Mesothelial cell of epicardium (in vitro differentiated cells): Measurements from ENCODE around the gene SYNJ1. TPM values are rescaled to one million over a fixed set of nuclear protein-coding genes. Genes with fewer than 3 reads are reported as not detected.
A peak's percentile ranks its signal among the peaks of the same experiment; 100 is the strongest.
"Not testable (repeated sequence)": the region's sequence is repeated elsewhere in the genome, so short reads cannot be mapped to it uniquely, and the experiment has no call there.

Source experiments
- DNase-seq, 2 experiments: peaks; one replicate each; pipeline ENCODE4 v3.0.0; 2021; ENCODE audit warnings: low spot score in 2 of 2; ENCODE audit not compliant: unreplicated experiment in 2 of 2
- H3K27ac Mint-ChIP-seq: 2 replicates; pipeline ENCODE4 v1.8.0; 2021; ENCODE audit warnings: mixed read lengths
- H3K27me3 Mint-ChIP-seq: 2 replicates; pipeline ENCODE4 v1.8.0; 2021; ENCODE audit warnings: low read depth, mixed read lengths
- H3K36me3 Mint-ChIP-seq: 2 replicates; pipeline ENCODE4 v1.8.0; 2021; ENCODE audit warnings: mixed read lengths
- H3K4me1 Mint-ChIP-seq: 2 replicates; pipeline ENCODE4 v1.8.0; 2021; ENCODE audit warnings: mixed read lengths
- H3K4me3 Mint-ChIP-seq: 2 replicates; pipeline ENCODE4 v1.8.0; 2021; ENCODE audit warnings: mild to moderate bottlenecking, moderate library complexity, mixed read lengths
- H3K9me3 Mint-ChIP-seq: 2 replicates; pipeline ENCODE4 v1.8.0; 2021; ENCODE audit warnings: mixed read lengths
- CTCF ChIP-seq: fragments of 200-600 bp; sonication (generic); IDR thresholded peaks from one replicate; pipeline ENCODE4 v1.5.0; 2021; ENCODE audit warnings: antibody characterized with exemption; ENCODE audit not compliant: unreplicated experiment
- total RNA-seq: library from RNA; stranded (reverse); gene quantifications from 3 replicates; pipeline ENCODE4 v1.2.1, GENCODE V29; 2021

Gene SYNJ1, protein sequence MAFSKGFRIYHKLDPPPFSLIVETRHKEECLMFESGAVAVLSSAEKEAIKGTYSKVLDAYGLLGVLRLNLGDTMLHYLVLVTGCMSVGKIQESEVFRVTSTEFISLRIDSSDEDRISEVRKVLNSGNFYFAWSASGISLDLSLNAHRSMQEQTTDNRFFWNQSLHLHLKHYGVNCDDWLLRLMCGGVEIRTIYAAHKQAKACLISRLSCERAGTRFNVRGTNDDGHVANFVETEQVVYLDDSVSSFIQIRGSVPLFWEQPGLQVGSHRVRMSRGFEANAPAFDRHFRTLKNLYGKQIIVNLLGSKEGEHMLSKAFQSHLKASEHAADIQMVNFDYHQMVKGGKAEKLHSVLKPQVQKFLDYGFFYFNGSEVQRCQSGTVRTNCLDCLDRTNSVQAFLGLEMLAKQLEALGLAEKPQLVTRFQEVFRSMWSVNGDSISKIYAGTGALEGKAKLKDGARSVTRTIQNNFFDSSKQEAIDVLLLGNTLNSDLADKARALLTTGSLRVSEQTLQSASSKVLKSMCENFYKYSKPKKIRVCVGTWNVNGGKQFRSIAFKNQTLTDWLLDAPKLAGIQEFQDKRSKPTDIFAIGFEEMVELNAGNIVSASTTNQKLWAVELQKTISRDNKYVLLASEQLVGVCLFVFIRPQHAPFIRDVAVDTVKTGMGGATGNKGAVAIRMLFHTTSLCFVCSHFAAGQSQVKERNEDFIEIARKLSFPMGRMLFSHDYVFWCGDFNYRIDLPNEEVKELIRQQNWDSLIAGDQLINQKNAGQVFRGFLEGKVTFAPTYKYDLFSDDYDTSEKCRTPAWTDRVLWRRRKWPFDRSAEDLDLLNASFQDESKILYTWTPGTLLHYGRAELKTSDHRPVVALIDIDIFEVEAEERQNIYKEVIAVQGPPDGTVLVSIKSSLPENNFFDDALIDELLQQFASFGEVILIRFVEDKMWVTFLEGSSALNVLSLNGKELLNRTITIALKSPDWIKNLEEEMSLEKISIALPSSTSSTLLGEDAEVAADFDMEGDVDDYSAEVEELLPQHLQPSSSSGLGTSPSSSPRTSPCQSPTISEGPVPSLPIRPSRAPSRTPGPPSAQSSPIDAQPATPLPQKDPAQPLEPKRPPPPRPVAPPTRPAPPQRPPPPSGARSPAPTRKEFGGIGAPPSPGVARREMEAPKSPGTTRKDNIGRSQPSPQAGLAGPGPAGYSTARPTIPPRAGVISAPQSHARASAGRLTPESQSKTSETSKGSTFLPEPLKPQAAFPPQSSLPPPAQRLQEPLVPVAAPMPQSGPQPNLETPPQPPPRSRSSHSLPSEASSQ (N-terminal part only)
- 7.2 to 8.9 TPM (median 8.6 TPM) in 3 replicates for total RNA-seq

DNA sequence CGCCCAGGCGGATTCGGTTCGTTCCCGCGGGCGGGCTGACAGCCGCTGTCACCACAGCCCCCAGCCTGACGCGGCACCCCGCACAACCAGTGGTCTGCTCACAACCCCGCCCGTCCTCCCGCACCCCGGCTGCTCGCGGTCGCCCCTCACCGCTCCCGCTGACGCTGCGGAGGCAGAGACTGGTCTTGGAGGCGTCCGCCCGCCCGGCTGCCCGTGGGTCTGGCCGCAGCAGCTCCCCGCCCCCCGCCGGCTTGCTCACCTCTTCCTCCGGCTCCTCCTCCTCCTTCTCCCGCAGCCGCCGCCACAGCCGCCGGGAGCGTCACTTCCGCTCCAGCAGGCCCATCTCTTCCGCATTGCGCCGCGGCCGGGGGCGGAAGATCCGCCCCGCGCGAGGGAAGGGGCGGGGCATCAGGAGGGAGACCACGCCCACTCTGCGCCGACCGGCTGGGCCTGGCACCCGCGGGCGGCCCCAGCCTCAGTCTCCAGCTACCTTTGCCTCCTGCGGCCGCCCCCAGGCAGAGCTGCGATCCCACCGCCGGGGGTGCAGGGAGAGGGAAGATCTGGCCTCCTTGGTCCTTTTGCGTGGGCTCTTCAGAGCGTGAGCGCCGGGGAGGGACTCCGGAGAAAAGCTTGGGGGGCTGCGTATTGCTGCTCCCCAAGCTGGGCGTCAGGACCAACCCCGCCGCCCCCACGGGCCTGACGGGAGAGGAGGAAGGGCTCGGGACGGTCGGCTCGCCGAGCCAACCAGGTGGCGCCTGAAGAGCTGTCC is at the start of gene SYNJ1:
Gene SYNJ1, minus strand, starts transcription at position 327 of the 769 bp plus-strand sequence. CDS start 1,118 bp downstream, outside the sequence.
- H3K27me3 Mint-ChIP-seq = no peaks in the 10 kb centered on the region

GRCh38 chr21:32777269-32777668 is 49.5 kb upstream of the SYNJ1 start:
- Mint-ChIP-seq H3K36me3 (no peaks in the 10 kb centered on the region), H3K27ac (no peak overlapping the region), H3K4me3 (no peak overlapping the region), H3K4me1 (peaks cover 9% of the 10 kb centered on the region), H3K9me3 (no peaks in the 10 kb centered on the region), H3K27me3 (no peaks in the 10 kb centered on the region)
- no peak for TF ChIP-seq CTCF
- DNase-seq = no peak

More for the DNA sequence above, at the start of gene SYNJ1:
- Mint-ChIP-seq H3K27ac (peak within 1 kb of the TSS; percentile 96), H3K4me1 (peaks cover 16% of the 10 kb centered on the region), H3K9me3 (no peaks in the 10 kb centered on the region), H3K36me3 (peaks cover 6% of the 10 kb centered on the region), H3K4me3 (peak within 1 kb of the TSS; percentile 91)
- DNase-seq = peak; percentile 91 to 97
- TF ChIP-seq CTCF = no peak

DNA sequence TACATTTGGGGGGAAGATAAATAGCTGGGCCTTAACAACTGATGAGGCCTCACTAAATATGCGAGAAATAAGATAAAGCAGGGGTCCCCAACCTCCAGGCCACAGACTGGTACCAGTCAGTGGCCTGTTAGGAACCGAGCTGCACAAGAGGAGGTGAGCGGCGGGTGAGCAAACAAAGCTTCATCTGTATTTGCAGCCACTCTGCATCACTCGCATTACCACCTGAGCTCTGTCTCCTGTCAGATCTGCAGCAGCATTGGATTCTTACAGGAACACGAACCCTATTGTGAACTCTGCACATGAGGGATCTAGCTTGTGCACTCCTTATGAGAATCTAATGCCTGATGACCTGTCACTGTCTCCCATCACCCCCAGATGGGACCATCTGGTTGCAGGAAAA is 48.9 kb upstream of the SYNJ1 start:
- Mint-ChIP-seq H3K4me1 (peaks cover 12% of the 10 kb centered on the region), H3K36me3 (no peaks in the 10 kb centered on the region), H3K27me3 (no peaks in the 10 kb centered on the region), H3K4me3 (no peak overlapping the region), H3K27ac (no peak overlapping the region), H3K9me3 (no peaks in the 10 kb centered on the region)
- no peak for TF ChIP-seq CTCF
- DNase-seq = no peak

DNA sequence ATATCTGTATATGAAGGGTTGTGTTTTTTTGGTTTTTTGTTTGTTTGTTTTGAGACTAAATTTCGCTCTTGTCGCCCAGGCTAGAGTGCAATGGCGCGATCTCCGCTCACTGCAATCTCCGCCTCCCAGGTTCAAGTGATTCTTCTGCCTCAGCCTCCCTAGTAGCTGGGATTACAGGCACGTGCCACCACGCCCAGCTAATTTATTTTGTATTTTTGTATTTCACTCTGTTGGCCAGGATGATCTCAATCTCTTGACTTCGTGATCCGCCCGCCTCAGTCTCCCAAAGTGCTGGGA is 45.2 kb upstream of the SYNJ1 start:
- not testable (repeated sequence) for H3K27me3 Mint-ChIP-seq, H3K36me3 Mint-ChIP-seq, DNase-seq, H3K9me3 Mint-ChIP-seq
- Mint-ChIP-seq H3K27ac (peak overlapping the region; percentile 99), H3K4me3 (peak overlapping the region; percentile 93), H3K4me1 (peaks cover 37% of the 10 kb centered on the region)

DNA sequence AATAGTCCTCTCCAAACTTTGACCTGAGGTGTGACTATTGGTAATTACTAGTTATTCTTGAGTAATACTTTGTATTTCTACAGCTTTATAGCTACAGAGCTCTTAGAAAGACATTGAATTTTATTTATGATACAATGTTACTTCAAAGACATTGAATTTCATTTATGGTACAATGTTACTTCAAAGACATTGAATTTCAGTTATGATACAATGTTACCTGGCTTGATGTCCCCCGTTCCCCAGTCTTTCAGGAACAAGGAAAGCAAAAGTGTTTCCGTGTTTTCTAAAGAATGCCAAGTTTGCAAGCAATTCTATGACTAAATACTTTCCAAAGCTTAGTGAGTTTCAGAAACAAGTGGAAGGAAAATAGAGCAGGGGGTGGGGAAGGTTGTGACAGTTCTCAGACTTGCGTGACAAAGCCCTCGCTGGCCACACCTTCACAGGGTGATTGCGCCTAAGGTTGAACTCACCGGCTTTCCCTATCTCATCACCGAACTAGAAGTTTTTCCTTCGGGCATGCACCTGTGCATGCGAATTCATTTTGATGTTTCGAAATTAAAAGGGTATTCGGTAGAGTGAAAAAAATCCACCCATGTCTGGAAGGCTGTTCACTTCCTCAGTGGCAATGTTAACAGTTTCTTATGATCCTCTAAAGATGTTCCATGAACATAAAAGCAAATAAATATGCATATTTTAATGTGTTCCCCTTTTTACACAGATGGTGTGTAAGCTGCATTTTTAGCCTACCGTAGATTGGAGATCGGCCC is 44.7 kb upstream of the SYNJ1 start:
- Mint-ChIP-seq H3K36me3 (peaks cover 11% of the 10 kb centered on the region), H3K9me3 (no peaks in the 10 kb centered on the region), H3K4me3 (peak overlapping the region; percentile 93), H3K27ac (peak overlapping the region; percentile 99), H3K4me1 (peaks cover 37% of the 10 kb centered on the region), H3K27me3 (peaks cover 2% of the 10 kb centered on the region)
- TF ChIP-seq CTCF = no peak
- DNase-seq = no peak
